A549 (cell line): ENCODE results near the gene HAPLN2. TPM values are rescaled to one million over a fixed set of nuclear protein-coding genes. Genes with fewer than 3 reads are reported as not detected.
"Not testable (repeated sequence)": the region's sequence is repeated elsewhere in the genome, so short reads cannot be mapped to it uniquely, and the experiment has no call there.

Experiments used
- ATAC-seq, 2 experiments: fragments of 200-7000 bp in 1 of 2; fragments of >200 bp in 1 of 2; cut with Nextera tagmentation in 1 of 2; cut with Tn5 transposase in 1 of 2; 3 replicates each; pipeline versions ENCODE4 v1.8.0 to v1.9.1; 2018 to 2020; ENCODE audit warnings: mild to moderate bottlenecking in 1 of 2, moderate library complexity in 1 of 2
- CTCF ChIA-PET: fragments of 300-600 bp; sonication (Branson Sonifier 250); formaldehyde crosslinking; extraction: SDS; loops from one replicate; lab custom pipeline; 2021; ENCODE audit warnings: antibody characterized with exemption, inconsistent platforms; lab: Yijun Ruan, JAX
- POLR2A ChIA-PET: fragments of 350-600 bp; formaldehyde crosslinking; extraction: SDS; loops from one replicate; lab custom pipeline; 2021; ENCODE audit warnings: antibody characterized with exemption, inconsistent platforms; lab: Yijun Ruan, JAX
- DNase-seq, 2 experiments: peaks; one replicate each; pipeline versions ENCODE4 v3.0.0 to v3.0.0-alpha.2; 2011 to 2016; ENCODE audit warnings: low read depth in 1 of 2, low spot score in 1 of 2
- FAIRE-seq: peaks from 2 replicates; lab custom pipeline; 2011; peaks lifted over from hg19 to GRCh38; lab: Jason Lieb, UNC
- H3K27ac ChIP-seq, 2 experiments: fragments of >200 bp; sonication (Bioruptor Twin); formaldehyde crosslinking; 3 replicates each; pipeline ENCODE4 v1.5.1; 2016 to 2017
- H3K4me1 ChIP-seq: fragments of >200 bp; sonication (Bioruptor Twin); formaldehyde crosslinking; 3 replicates; pipeline ENCODE4 v1.6.1; 2016
- H3K4me2 ChIP-seq: fragments of >200 bp; sonication (Bioruptor Twin); formaldehyde crosslinking; 3 replicates; pipeline ENCODE4 v1.6.1; 2016
- H3K4me3 ChIP-seq: fragments of >200 bp; sonication (Bioruptor Twin); formaldehyde crosslinking; 3 replicates; pipeline ENCODE4 v1.5.1; 2016
- H3K9me3 ChIP-seq: fragments of >200 bp; sonication (Bioruptor Twin); formaldehyde crosslinking; 3 replicates; pipeline ENCODE4 v1.6.1; 2016
- ATOH8 ChIP-seq: fragments of 250-450 bp; sonication (Bioruptor Pico); IDR thresholded peaks from 2 replicates; pipeline ENCODE4 v1.5.0; 2020; ENCODE audit warnings: low read depth, mild to moderate bottlenecking, moderate library complexity
- BHLHE40 ChIP-seq: IDR thresholded peaks from 2 replicates; pipeline ENCODE4 v1.6.1; 2012; ENCODE audit warnings: low read depth, low read length, inconsistent platforms
- CHD4 ChIP-seq: fragments of 200-600 bp; sonication (generic); IDR thresholded peaks from 2 replicates; pipeline ENCODE4 v1.6.1; 2016; ENCODE audit warnings: antibody characterized with exemption, mild to moderate bottlenecking, borderline replicate concordance
- CTCF ChIP-seq: fragments of >200 bp; sonication (Bioruptor Twin); formaldehyde crosslinking; IDR thresholded peaks from 3 replicates; pipeline ENCODE4 v1.5.1; 2016
- EP300 ChIP-seq, 2 experiments: fragments of >200 bp; sonication (Bioruptor Twin); formaldehyde crosslinking; IDR thresholded peaks; 2 replicates in 1 of 2; 3 replicates in 1 of 2; pipeline ENCODE4 v1.6.1; 2016 to 2017
- HDAC2 ChIP-seq: fragments of 200-600 bp; sonication (generic); IDR thresholded peaks from 2 replicates; pipeline ENCODE4 v1.6.1; 2016
- HOXB13 ChIP-seq: fragments of 250-450 bp; sonication (Bioruptor Pico); IDR thresholded peaks from 2 replicates; pipeline ENCODE4 v1.5.0; 2020; ENCODE audit warnings: low read depth, mild to moderate bottlenecking, moderate library complexity
- HOXB5 ChIP-seq: fragments of 250-450 bp; sonication (Bioruptor Pico); IDR thresholded peaks from 2 replicates; pipeline ENCODE4 v1.5.0; 2020; ENCODE audit warnings: mild to moderate bottlenecking, moderate library complexity
- JUN ChIP-seq, 2 experiments: fragments of >200 bp; sonication (Bioruptor Twin); formaldehyde crosslinking; IDR thresholded peaks; 2 replicates in 1 of 2; 3 replicates in 1 of 2; pipeline ENCODE4 v1.6.1; 2016 to 2017
- JUNB ChIP-seq: fragments of >200 bp; sonication (Bioruptor Twin); formaldehyde crosslinking; IDR thresholded peaks from 2 replicates; pipeline ENCODE4 v1.6.1; 2016
- MYC ChIP-seq: IDR thresholded peaks from 2 replicates; pipeline ENCODE4 v1.6.1; 2012; ENCODE audit warnings: mild to moderate bottlenecking, inconsistent platforms, low read length, improper control_type of control experiment, borderline replicate concordance
- NPAS2 ChIP-seq: fragments of 250-450 bp; sonication (Bioruptor Pico); IDR thresholded peaks from 2 replicates; pipeline ENCODE4 v1.8.0; 2022; ENCODE audit warnings: mild to moderate bottlenecking, moderate library complexity, borderline replicate concordance
- POLR2AphosphoS2 ChIP-seq: conservative IDR thresholded peaks from 2 replicates; pipeline ENCODE4 v1.6.1; 2012; ENCODE audit warnings: low read length, improper control_type of control experiment, inconsistent platforms
- RARB ChIP-seq: fragments of 250-450 bp; sonication (Bioruptor Pico); IDR thresholded peaks from 2 replicates; pipeline ENCODE4 v1.8.0; 2021; ENCODE audit warnings: mild to moderate bottlenecking, moderate library complexity
- RCOR1 ChIP-seq: fragments of 150-350 bp; IDR thresholded peaks from 2 replicates; pipeline ENCODE4 v1.6.1; 2014; ENCODE audit warnings: antibody characterized with exemption, low read length, low read depth
- ZFP36 ChIP-seq: fragments of 450-650 bp; IDR thresholded peaks from 2 replicates; pipeline ENCODE4 v1.6.1; 2014; ENCODE audit warnings: borderline replicate concordance; ENCODE audit not compliant: partially characterized antibody
- WGBS: methylation state at CpG from one replicate; pipeline ENCODE4 v1.1.6; 2017; ENCODE audit errors: missing lambda C conversion rate; 5-methylcytosine and 5-hydroxymethylcytosine counted together
- polyA plus RNA-seq, 4 experiments: library from polyadenylated mRNA; depleted of rRNA in 3 of 4; stranded (reverse); fragments of >200 nt; fragmentation: RNase III in 1 of 4; extraction: RNeasy Plus Mini Kit Qiagen cat#74134 plus additional on column Dnase treatment in 1 of 4; gene quantifications; 2 replicates in 3 of 4; 3 replicates in 1 of 4; pipeline ENCODE4 v1.2.3, GENCODE V29; 2011 to 2017
- TF ChIP-seq, protein P1 (sequence below): fragments of >200 bp; sonication (Bioruptor Twin); formaldehyde crosslinking; IDR thresholded peaks from 3 replicates; pipeline ENCODE4 v1.6.1; 2016
- TF ChIP-seq, protein P2 (sequence below): fragments of 250-450 bp; sonication (Bioruptor Pico); IDR thresholded peaks from 2 replicates; pipeline ENCODE4 v1.5.0; 2021; ENCODE audit warnings: mild to moderate bottlenecking, moderate library complexity, borderline replicate concordance

HAPLN2 gene
- polyA plus RNA-seq, 2 of the 4 experiments (the other 2 are of a cell fraction) = 0.10 to 0.23 TPM

DNA sequence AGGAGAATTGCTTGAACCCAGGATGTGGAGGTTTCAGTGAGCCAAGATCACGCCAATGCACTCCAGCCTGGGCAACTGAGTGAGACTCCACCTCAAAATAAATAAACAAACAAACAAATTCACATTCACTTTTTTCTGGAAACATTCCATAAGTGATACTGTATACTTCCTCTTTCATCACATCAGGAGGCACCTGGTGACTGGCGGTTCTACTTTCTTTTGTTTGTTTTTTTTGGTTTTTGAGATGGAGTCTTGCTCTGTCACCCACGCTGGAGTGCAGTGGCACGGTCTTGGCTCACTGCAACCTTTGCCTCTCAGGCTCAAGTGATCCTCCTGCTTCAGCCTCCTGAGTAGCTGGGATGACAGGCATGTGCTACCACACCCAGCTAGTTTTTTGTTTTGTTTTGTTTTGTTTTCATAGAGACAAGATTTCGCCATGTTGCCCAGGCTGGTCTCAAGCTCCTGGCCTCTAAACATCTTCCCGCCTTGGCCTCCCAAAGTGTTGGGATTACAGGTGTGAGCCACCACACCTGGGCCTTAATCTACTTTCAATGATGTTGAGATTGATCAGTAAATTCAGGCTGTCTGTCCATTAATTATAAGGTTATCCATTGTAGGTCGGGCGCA lies 10.7 kb downstream of the HAPLN2 start:
- CTCF ChIA-PET = interaction anchor here (1.2 to 25.7 kb wide), 8 partner anchors 10 to 96 kb away, joined by 4 to 495 read pairs (median 50); partner anchors contain the start of genes BCAN, CRABP2 and NES
- no peak overlapping the region for H3K27ac ChIP-seq
- WGBS = 77% methylated on average over 8 of the region's 8 CpGs
- H3K9me3 ChIP-seq = no peaks in the 10 kb centered on the region
- POLR2A ChIA-PET = no interaction called here
- no peak overlapping the region for H3K4me3 ChIP-seq
- peaks cover 8% of the 10 kb centered on the region for H3K4me1 ChIP-seq
- FAIRE-seq (no peak), DNase-seq (no peak), ATAC-seq (no peak)
- no peak overlapping the region for H3K4me2 ChIP-seq
- TF ChIP-seq ATOH8 = no peak
- no peak for TF ChIP-seq CHD4
- no peak for TF ChIP-seq HDAC2

DNA sequence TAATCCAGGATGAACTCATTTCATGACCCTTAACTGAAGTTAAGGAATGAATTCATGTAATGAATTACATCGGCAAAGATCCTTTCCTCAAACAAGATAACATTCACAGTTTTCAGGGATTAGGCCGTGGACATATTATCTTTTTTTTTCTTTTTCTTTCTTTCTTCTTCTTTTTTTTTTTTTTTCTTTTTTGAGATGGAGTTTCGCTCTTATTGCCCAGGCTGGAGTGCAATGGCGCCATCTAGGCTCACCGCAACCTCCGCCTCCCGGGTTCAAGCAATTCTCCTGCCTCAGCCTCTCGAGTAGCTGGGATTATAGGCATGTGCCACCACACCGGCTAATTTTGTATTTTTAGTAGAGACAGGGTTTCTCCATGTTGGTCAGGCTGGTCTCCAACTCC lies 11.9 kb downstream of the HAPLN2 start:
- H3K4me3 ChIP-seq, POLR2A ChIA-PET, H3K4me2 ChIP-seq, DNase-seq, H3K27ac ChIP-seq, FAIRE-seq, H3K9me3 ChIP-seq, H3K4me1 ChIP-seq, ATAC-seq: not testable (repeated sequence)
- CTCF ChIA-PET = interaction anchor here (0.7 to 25.7 kb wide), 11 partner anchors 11 to 297 kb away, joined by 3 to 495 read pairs (median 6); partner anchors contain the start of genes BCAN, CRABP2 and NES
- 74% methylated on average over 9 of the region's 9 CpGs for WGBS

GRCh38 chr1:156632355-156632754 lies 13.1 kb downstream of the HAPLN2 start:
- POLR2A ChIA-PET = no interaction called here
- WGBS = 57% methylated on average over 3 of the region's 3 CpGs
- CTCF ChIA-PET = interaction anchor here (0.8 to 25.7 kb wide), 4 partner anchors 13 to 48 kb away, joined by 3 to 495 read pairs (median 338); partner anchors contain the start of genes BCAN and NES
- H3K4me3 ChIP-seq = no peak overlapping the region
- ATAC-seq (no peak), FAIRE-seq (no peak), DNase-seq (no peak)
- no peaks in the 10 kb centered on the region for H3K9me3 ChIP-seq
- TF ChIP-seq, protein P1, sequence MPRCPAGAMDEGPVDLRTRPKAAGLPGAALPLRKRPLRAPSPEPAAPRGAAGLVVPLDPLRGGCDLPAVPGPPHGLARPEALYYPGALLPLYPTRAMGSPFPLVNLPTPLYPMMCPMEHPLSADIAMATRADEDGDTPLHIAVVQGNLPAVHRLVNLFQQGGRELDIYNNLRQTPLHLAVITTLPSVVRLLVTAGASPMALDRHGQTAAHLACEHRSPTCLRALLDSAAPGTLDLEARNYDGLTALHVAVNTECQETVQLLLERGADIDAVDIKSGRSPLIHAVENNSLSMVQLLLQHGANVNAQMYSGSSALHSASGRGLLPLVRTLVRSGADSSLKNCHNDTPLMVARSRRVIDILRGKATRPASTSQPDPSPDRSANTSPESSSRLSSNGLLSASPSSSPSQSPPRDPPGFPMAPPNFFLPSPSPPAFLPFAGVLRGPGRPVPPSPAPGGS = no peak
- no peak for TF ChIP-seq JUNB
- TF ChIP-seq HOXB5 (CRISPR knock-in tag) = no peak
- no peak for TF ChIP-seq NPAS2 (CRISPR knock-in tag)
- TF ChIP-seq HOXB13 = no peak
- TF ChIP-seq MYC = no peak
- TF ChIP-seq JUN (IDR thresholded peaks at IDR 0.05) = no peak
- TF ChIP-seq BHLHE40 = no peak
- TF ChIP-seq RCOR1 = no peak
- TF ChIP-seq RARB (CRISPR knock-in tag) = no peak
- TF ChIP-seq CTCF = no peak
- TF ChIP-seq, protein P2, sequence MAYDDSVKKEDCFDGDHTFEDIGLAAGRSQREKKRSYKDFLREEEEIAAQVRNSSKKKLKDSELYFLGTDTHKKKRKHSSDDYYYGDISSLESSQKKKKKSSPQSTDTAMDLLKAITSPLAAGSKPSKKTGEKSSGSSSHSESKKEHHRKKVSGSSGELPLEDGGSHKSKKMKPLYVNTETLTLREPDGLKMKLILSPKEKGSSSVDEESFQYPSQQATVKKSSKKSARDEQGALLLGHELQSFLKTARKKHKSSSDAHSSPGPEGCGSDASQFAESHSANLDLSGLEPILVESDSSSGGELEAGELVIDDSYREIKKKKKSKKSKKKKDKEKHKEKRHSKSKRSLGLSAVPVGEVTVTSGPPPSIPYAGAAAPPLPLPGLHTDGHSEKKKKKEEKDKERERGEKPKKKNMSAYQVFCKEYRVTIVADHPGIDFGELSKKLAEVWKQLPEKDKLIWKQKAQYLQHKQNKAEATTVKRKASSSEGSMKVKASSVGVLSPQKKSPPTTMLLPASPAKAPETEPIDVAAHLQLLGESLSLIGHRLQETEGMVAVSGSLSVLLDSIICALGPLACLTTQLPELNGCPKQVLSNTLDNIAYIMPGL = no peak
- TF ChIP-seq ZFP36 = no peak
- TF ChIP-seq EP300 (IDR thresholded peaks at IDR 0.05) = no peak
- no peak for TF ChIP-seq POLR2AphosphoS2
- no peak overlapping the region for H3K27ac ChIP-seq
- H3K4me1 ChIP-seq = no peaks in the 10 kb centered on the region
- H3K4me2 ChIP-seq = no peak overlapping the region
